ENCODE results near the gene IMPDH2. TPM values are rescaled to one million over a fixed set of nuclear protein-coding genes. Genes with fewer than 3 reads are reported as not detected.

The IMPDH2 gene
- total RNA-seq, 2 donors from 2014 or later, result 92.6 to 166 TPM

DNA sequence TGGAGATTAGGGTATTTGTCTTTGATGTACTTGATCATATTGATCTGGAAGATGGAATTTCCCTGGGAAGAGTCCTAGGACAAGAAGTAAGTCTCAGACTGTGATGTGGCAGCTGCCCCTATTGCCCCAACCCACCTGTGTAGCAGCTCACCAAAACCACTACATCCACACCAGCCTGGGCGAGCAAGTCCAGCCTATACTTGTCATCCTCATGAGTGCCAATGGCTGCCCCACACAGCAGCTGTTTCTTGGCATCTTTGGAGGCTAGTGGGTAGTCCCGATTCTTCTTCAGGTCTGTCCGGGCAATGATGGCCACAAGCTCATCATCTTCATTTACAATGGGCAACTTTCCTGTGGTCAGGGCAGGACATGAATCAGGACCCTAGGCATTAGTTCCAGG, 2.7 kb downstream of the IMPDH2 start:
- no peak for TF ChIP-seq POLR2A (IDR thresholded peaks at IDR 0.05)
- TF ChIP-seq, protein P1, sequence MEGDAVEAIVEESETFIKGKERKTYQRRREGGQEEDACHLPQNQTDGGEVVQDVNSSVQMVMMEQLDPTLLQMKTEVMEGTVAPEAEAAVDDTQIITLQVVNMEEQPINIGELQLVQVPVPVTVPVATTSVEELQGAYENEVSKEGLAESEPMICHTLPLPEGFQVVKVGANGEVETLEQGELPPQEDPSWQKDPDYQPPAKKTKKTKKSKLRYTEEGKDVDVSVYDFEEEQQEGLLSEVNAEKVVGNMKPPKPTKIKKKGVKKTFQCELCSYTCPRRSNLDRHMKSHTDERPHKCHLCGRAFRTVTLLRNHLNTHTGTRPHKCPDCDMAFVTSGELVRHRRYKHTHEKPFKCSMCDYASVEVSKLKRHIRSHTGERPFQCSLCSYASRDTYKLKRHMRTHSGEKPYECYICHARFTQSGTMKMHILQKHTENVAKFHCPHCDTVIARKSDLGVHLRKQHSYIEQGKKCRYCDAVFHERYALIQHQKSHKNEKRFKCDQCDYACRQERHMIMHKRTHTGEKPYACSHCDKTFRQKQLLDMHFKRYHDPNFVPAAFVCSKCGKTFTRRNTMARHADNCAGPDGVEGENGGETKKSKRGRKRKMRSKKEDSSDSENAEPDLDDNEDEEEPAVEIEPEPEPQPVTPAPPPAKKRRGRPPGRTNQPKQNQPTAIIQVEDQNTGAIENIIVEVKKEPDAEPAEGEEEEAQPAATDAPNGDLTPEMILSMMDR (IDR thresholded peaks at IDR 0.05), result no peak
- intact Hi-C loops (cut with DNase I), result no loop called here
- H3K4me1 ChIP-seq, result peaks cover 58% of the 10 kb centered on the region
- H3K27ac ChIP-seq, result no peak overlapping the region
- no peak for DNase-seq
- no peaks in the 10 kb centered on the region for H3K9me3 ChIP-seq
- H3K4me3 ChIP-seq, result no peak overlapping the region
- WGBS, 2 donors, result 94 to 100% methylated on average over 3 of the region's 3 CpGs
- H3K36me3 ChIP-seq (replicated peaks in 1 of 2; ENCODE audit: insufficient read depth in 1 of 2, low read depth in 2 of 2), result peaks cover 0 to 15% of the 10 kb centered on the region in 2 donors
- H3K27me3 ChIP-seq, result no peaks in the 10 kb centered on the region
- no peak for ATAC-seq

DNA sequence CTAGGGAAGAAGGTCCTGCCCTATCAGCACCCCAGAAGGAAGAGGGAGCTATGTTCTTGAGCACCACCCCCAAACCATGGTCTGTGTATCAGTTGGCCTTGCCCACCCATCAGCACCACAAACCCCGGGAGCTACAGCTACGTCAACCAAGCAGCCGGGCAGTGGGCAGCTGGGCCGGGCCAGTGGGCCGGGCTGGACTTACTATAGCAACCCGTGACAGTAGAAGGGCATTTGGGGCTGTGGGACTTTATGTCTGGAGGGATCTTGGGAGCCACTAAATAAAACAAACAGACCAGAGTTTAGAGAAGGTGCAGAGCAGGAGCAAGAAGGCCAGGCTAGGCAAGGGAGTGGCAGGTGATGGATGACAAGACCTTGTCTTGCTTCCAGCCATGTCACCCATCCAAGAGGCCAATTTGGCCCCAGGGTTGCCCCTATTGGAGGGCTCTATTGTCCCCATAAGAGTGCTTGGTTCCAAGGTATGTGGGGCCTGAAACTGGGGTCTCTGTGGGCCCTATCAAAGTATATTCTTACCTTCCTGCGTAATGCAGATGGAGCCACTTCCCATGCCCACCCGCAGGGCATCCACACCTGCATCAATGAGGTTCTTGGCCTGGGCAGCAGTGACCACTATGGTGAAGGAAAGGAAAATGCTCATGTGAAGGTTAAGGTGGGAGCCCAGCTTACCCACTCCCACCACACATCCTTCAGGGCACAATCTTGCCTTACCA, 3.2 kb downstream of the IMPDH2 start:
- peaks cover 0 to 13% of the 10 kb centered on the region in 2 donors for H3K36me3 ChIP-seq (replicated peaks in 1 of 2; ENCODE audit: insufficient read depth in 1 of 2, low read depth in 2 of 2)
- no peak overlapping the region for H3K4me3 ChIP-seq
- TF ChIP-seq, protein P1 (IDR thresholded peaks at IDR 0.05), result no peak
- no peak for TF ChIP-seq POLR2A (IDR thresholded peaks at IDR 0.05)
- H3K9me3 ChIP-seq, result no peaks in the 10 kb centered on the region
- no peaks in the 10 kb centered on the region for H3K27me3 ChIP-seq
- intact Hi-C loops (cut with DNase I), result no loop called here
- ATAC-seq (no peak), DNase-seq (no peak)
- H3K4me1 ChIP-seq, result peaks cover 58% of the 10 kb centered on the region
- 80 to 93% methylated on average over 7 to 8 of the region's 8 CpGs for WGBS, 2 donors
- H3K27ac ChIP-seq, result no peak overlapping the region

DNA sequence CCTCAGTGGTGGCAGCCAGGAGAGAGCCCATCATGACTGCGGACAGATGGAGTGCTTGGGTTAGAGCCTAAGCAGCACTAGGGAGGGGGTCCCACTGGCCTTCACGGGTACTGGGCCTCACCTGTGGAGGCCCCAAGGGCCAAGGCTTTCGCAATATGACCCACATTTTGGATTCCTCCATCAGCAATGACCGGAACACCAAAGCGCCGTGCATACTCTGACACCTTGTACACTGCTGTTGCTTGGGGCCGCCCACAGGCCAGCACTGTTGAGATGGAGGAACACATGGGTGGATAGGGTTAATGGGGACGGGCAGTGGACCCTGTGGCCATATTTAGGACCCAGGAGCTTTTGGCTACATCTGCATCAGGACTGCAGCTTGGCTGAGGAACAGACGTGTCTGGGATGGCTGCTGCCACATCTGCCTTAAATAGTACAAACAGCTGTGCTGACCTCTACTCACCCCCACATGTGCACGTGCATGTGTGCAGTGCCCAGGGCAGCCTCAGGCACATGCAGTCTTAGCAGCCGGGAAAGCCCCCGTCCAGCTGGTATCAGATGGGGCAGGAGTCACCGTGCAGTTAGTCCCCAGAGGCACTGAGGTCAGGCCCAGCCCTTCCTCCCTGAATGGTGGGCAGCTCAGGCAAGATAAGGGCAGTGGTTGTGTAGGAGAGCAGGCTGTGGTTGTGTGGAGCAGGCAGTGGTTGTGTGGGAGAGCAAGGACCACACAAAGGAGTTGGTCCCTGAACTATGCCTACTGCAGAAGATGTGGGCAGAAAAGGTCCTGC, 4.0 kb downstream of the IMPDH2 start:
- no peak for ATAC-seq
- Histone ChIP-seq H3K4me3 (no peak overlapping the region), H3K36me3 (replicated peaks in 1 of 2; ENCODE audit: insufficient read depth in 1 of 2, low read depth in 2 of 2) (peaks cover 0 to 13% of the 10 kb centered on the region in 2 donors), H3K9me3 (no peaks in the 10 kb centered on the region), H3K4me1 (peaks cover 63% of the 10 kb centered on the region), H3K27ac (peak overlapping the region in 1 of 4 donors; percentile 12), H3K27me3 (no peaks in the 10 kb centered on the region)
- WGBS, 2 donors, result 72 to 73% methylated on average over 7 to 13 of the region's 13 CpGs
- TF ChIP-seq, protein P1 (IDR thresholded peaks at IDR 0.05), result no peak
- TF ChIP-seq POLR2A (IDR thresholded peaks at IDR 0.05), result no peak
- no peak for DNase-seq
- intact Hi-C loops (cut with DNase I), result no loop called here

DNA sequence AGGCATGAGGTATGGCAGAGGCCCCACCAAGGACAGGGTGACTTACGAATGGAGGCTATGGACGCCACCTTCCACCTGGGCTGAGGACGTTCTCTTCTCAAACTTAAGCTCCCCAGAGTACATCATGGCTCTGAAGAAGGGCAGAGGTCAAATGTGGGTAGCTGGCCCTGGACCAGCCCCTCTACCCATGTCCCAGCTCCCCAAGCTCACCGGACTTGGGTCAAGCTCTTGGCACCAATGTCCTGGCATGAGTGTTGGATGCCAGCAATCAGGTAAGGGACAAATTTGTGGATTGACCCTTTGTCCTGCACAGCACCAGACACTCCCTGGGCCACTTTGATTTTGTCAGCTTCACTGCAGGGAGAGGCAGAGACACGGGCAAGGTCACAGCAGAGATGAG, 4.7 kb downstream of the IMPDH2 start:
- no peak for ATAC-seq
- Histone ChIP-seq H3K27ac (no peak overlapping the region), H3K9me3 (no peaks in the 10 kb centered on the region), H3K27me3 (no peaks in the 10 kb centered on the region), H3K4me3 (no peak overlapping the region), H3K36me3 (replicated peaks in 1 of 2; ENCODE audit: insufficient read depth in 1 of 2, low read depth in 2 of 2) (peaks cover 0 to 13% of the 10 kb centered on the region in 2 donors), H3K4me1 (peaks cover 71% of the 10 kb centered on the region)
- no peak for DNase-seq
- TF ChIP-seq, protein P1 (IDR thresholded peaks at IDR 0.05), result no peak
- TF ChIP-seq POLR2A (IDR thresholded peaks at IDR 0.05), result no peak
- intact Hi-C loops (cut with DNase I), result no loop called here
- 68 to 74% methylated on average over 5 of the region's 5 CpGs for WGBS, 2 donors

Data from body of pancreas (tissue), 4 donors.